DMS 273 (cell line): Measurements from ENCODE around the gene PRDX3.
A peak's percentile ranks its signal among the peaks of the same experiment; 100 is the strongest.
"Not testable (repeated sequence)": the region's sequence is repeated elsewhere in the genome, so short reads cannot be mapped to it uniquely, and the experiment has no call there.

ENCODE experiments used
- DNase-seq: peaks from one replicate; lab custom pipeline; 2025; ENCODE audit not compliant: unreplicated experiment; lab: John Stamatoyannopoulos, UW

The PRDX3 gene

DNA sequence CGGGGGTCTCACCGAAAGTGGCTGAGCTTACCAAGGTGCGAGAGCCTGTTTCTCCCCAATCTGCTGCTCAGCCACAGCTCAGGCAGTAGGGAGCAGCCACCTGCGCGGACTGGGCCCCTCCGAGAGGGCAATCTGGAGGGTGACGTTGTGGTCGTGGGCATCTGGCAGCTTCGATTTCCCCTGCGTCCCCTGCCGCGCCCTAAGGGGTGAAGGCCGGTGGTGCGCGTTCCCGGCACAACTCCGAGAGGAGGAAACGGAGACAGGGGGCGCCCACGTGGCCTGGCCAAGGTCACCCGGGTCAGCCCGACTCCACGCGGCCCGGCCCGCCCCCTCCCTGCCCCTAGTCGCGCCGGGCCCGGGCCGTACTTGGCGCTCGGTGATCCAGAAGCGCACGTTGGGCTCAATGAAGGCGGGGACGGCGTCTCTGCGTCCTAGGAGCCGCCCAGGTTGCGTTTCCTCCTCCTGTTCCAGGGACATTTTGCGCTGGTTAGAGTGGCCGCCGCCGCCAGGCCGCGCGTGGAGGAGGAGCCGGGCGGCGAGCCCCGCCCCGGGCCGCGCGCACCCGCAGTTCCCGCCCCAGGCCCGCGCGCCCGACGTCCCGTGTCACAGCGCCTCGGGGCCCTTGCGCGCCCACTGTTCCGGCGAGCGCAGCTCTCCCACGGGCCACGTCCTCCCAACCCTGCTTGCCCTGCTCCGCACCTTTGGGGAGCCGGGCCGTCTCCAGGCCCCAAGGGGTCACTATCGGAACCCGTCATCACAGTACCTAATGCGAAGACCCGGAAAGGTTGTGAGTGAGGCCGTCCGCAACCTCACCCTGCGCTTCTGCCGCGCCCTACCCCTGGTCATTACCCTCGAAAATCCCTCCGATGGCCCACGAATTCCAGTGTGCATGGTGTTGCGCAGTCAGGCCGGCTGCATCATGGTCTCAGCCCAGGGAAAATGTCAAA lies 13.2 kb downstream of the PRDX3 start, which contains the start of gene SFXN4:
Gene SFXN4 (minus strand): TSS at position 544 of the 947 bp plus-strand sequence. CDS start 67 bp downstream, at position 477.
- DNase-seq = peak; percentile 81

DNA sequence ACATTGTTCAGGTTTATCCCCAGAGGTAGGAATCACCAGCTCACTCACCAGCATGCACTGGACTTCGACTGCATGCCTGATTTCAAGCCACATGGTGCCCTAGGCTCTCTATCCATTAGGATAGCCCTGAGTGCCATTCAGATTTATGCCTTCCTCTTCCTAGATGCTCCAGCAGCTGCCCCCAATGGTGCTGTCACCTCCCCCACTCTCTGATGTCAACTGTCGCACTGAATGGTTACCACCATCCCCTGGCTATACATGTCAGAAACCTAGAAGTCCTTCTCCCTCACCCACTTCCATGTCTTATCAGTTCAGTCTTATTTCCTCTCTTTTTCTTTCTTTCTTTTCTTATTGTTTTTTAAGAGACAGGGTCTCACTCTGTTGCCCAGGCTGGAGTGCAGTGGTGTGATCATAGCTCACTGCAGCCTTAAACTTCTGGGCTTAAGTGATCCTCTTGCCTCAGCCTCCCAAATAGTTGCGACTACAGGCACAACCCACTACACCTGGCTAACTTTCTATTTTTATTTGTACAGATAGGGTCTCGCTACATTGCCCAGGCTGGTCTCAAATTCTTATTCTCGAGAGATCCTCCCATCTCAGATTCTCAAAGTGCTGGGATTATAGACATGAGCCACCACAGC lies 16.0 kb downstream of the PRDX3 start:
- no peak for DNase-seq

DNA sequence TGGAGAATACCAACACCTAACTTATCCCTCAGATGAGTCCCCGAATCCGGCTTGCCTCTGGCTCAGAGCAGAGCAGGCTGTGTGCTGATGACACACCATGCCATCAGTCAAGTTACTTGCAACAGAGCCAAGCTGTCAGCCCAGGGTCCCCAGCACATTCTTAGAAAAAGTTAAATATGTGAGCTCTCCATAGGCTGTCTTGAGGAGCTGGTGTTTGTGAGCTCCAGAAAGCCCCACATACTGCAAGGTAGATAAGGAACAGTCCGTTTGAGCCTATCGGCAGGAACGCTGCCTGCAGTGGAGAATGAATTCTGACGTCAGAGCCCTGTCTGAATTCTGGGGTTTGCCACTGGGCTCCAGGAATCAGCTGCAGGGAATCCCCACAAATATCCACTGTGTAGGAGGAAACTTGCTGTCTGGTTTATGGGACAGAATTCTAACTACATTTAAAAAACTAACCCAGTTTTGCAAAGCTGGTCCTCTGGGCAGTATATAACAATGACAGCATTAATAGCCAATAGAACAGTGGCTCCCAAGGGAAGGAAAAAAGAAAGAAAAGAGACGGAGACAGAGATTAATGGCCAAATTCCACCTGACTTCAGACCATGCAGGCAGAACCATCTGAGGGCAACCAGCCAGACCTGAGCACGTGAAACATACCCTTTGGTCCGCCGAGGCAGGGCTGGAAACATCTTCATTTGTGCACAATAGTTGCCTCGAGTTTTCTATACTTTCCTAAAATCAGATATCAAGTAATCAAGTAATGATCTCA lies 16.7 kb downstream of the PRDX3 start:
- no peak for DNase-seq

- DNase-seq = no peak
These were observed 19.3 kb downstream of the PRDX3 start for GRCh38 chr10:119159332-119159731.

DNA sequence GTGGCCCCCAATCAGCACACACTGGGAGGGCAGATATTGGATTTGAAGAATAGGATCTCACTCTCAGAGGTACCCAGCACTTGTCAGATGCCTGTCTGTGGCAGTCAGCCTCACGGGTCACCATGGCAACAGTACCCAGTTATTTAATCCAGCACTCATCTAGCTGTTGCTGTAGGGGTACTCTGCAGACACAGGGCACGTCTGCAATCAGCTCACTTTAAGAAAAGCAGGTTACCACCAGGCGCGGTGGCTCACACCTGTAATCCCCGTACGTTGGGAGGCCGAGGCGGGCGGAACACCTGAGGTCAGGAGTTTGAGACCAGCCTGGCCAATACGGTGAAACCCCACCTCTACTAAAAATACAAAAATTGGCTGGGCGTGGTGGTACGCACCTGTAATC lies 25.0 kb downstream of the PRDX3 start:
- no peak for DNase-seq

DNA sequence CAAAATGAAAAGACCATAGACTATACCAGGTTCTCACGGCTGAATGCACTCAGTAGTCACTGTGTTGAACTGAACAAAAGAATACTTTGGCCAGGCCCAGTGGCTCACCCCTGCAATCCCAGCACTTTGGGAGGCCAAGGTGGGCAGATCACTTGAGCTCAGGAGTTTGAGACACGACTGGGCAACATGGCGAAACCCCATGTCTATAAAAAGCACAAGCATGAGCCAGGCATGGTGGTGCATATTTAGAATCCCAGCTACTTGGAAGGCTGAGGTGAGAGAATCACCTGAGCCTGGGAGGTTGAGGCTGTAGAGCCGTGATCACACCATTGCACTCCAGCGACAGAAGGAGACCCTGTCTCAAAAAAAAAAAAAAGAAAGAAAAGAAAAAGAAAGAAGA lies 25.6 kb downstream of the PRDX3 start:
- no peak for DNase-seq

DNA sequence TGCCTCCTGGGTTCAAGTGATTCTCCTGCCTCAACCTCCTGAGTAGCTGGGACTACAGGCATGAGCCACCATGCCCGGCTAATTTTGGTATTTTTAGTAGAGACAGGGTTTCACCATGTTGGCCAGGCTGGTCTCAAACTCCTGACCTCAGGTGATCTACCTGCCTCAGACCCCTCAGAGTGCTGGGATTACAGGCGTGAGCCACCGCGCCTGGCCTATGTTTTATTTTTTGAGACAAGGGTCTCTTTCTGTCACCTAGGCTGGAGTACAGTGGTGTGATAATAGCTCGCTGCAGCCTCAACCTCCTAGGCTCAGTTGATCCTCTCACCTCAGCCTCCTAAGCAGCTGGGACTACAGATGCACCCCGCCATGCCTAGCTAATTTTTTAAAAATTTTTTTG lies 27.0 kb downstream of the PRDX3 start:
- DNase-seq = not testable (repeated sequence)

DNA sequence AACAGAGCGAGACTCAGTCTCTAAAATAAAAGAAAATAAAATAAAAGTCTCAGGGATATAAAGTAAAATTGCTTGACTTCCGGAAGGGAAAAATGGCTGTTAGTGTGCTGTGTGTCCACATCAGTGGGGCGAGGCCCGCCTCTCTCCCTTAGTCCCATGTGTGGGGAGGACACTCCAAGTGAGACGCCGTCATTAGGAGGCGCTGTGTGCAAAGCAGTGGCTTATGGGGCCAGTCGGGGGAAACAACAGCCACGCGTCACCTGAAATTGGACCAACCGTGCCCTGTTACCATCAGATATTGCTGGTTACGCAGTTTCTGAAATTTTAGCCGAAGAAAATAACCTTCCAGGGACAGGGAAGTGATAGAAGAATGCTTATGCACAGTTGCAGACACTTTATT lies 28.9 kb downstream of the PRDX3 start:
- peak; percentile 16 for DNase-seq

DNA sequence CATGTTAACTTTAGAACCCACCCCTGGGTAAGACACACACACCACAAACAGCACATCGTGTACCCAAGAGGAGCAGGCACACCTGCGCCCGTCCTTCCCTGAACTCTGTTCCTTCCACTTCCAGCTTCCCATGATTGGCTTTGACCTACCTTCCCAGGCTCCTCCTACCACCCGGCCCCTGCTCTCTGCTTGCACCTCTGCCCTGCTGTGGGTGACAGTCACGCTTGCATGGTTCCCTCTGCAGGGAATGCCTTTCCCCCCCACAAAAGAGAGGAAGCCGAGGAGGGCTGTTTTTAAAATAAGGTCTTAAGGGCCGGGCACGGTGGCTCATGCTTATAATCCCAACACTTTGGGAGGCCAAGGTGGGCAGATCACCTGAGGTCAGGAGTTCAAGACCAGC lies 29.5 kb downstream of the PRDX3 start:
- DNase-seq = no peak

DNA sequence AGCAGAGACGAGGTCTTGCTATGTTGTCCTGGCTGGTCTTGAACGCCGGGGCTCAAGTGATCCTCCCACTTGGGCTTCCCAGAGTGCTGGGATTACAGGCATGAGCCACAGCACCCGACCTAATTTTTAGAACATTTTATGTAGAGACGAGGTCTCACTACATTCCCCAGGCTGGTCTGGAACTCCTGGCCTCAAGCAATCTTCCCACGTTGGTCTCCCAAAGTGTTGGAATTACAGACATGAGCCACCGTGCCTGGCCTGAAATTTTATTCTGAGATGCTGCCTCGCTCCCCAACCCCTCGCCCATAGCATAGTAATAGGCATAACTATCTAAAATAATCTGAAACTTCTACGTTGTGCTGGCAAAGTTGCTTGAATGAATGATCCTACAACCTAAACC lies 35.0 kb downstream of the PRDX3 start:
- DNase-seq = no peak

- no peak for DNase-seq
These were observed 37.9 kb downstream of the PRDX3 start for GRCh38 chr10:119140603-119141245.

DNA sequence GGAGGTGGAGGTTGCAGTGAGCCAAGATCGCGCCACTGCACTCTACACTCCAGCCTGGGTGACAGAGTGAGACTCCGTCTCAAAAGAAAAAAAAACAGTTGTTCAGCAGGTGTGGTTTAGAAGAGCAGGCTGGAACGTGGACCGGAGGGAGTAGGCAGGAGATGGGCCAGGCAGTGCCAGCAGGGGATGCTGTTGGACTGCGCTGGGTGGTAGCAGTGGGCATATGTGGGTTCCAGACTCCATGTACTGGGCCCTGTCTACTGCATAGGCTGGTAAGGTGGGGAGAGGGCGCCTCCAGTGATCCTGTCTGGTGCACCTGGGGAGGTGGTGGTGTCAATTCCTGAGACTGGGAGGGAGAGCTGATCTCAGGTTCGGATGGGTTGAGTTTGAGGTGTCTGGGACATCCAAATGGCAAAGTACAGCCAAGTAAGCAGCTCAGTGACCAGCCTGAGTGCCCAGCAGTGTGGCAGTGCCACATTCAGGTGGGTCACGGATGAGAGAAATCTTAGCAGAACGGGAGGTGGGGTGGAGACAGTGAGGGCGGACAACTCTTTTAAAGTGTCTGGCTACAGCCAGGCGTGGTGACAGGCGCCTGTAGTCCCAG lies 39.0 kb downstream of the PRDX3 start:
- peak; percentile 44 for DNase-seq

DNA sequence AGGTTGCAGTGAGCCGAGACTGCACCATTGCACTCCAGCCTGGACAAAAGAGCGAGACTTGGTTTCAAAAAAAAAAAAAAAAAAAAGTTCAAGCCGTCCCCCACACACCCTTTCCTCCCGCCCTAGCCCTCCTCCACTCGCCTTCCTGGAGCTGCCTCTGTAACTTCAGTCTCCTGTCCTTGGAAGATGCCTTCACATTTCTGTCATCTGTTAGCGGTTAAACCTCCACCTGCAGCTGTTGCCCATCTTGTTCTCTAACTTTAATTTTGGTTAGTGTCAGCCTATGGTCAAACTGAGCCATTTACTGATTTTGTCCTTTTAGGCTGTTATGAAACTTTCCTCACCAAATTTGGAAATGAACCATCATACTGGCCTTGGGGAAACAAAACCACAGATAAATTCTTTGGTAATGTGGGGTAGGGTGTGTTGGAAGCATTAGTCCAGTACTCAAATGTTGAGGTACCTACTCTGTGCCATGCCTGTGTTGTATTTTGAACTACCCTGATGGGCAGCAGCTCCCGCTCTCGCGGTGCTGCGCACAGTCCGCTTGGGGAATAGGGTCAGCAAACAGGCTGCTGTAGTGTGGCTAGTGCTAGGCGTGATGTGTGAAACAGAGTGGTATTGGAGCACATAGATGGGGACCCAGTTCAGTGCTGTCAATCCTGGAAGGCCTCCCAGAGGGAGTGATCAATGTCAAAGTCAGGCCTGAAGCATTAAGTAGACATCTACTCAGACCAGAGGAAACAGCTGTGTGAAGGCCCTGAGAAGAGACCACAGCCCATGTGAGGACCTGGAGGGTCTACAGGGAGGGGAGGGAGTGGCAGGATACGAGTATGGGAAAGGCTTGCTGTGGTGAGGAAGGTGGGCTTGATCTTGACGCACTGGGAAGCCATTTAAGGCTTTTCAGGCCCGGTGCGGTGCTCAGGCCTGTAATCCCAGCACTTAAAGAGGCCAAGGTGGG lies 40.0 kb downstream of the PRDX3 start:
- DNase-seq = no peak

GRCh38 chr10:119137878-119138277 lies 40.7 kb downstream of the PRDX3 start:
- not testable (repeated sequence) for DNase-seq

GRCh38 chr10:119136084-119136483 lies 42.5 kb downstream of the PRDX3 start:
- DNase-seq = no peak

DNA sequence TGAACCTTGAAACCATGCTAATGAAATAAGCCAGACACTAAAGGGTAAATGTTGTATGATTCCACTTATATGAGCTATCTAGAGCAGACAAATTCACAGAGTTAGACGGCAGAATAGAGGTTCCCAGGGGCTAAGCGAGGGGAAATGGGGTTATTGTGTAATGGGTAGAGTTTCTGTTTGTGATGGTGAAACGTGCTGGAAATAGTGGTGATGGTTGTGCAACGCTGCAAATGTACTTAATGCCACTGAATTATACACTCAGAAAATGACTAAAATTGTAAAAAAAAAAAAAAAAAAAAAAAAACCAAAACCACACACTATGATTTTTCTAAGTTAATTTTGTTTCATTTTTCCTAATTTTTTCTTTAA lies 43.1 kb downstream of the PRDX3 start:
- no peak for DNase-seq

DNA sequence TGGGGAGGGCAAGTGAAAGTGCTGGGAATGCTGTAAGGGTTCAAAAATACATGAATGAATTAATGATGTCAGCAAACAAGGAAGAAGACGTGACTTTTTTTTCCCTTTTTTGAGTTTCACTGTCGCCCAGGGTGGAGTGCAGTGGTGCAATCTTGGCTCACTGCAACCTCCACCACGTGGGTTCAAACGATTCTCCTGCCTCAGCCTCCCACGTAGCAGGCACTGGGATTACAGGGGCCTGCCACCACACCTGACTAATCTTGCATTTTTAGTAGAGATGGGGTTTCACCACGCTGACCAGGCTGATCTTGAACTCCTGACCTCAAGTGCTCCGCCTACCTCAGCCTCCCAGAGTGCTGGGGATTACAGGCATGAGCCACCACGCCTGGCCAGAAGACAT lies 44.7 kb downstream of the PRDX3 start:
- DNase-seq = no peak

DNA sequence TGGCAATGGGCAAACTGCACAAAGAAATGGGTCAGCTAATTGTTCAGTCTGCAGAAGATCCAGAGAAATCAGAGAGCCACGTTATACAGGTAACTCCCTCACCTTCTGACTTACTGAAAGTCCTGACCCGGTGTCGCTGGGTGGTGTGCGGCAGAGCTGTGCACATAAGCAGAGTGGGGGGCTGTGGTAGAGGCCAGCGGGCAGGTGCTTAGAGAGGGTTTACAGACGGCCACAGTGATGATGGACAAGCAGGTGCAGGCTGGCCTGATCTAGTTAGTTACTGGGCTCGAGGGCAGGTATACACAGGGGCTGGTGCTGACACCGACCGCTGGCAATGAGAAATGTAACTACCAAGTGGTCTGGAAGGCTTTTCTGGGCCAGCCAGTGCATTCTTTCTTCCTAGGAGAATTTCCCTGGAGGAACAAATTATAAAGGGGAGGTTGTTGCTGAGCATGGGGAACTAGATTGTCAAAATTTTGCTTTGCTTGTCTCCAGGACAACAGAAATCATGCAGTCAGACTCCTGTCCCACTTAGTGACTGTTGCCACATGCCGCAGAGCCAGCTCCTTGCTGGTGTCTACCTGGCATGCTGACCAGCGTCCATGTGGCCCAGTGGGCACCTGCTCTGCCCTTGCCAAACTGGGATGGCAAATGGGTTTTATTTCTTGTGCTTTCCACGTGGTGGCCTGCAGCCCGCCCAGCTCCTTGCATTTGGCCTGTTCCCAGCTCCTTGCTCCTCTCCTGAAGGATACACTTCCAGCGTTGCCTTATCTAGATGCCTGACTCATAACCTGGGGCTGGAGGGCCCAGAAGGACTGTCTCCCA lies 45.9 kb downstream of the PRDX3 start:
- DNase-seq = no peak
